ENCODE measurements around the gene NIT1. TPM values are rescaled to one million over a fixed set of nuclear protein-coding genes. Genes with fewer than 3 reads are reported as not detected.

NIT1 gene
- total and polyA plus RNA-seq, 9 of the 15 experiments (the other 6 are each of a cell fraction or from before 2014, with no cell fraction given): 18.4 to 76.0 (median 33.7) TPM

DNA sequence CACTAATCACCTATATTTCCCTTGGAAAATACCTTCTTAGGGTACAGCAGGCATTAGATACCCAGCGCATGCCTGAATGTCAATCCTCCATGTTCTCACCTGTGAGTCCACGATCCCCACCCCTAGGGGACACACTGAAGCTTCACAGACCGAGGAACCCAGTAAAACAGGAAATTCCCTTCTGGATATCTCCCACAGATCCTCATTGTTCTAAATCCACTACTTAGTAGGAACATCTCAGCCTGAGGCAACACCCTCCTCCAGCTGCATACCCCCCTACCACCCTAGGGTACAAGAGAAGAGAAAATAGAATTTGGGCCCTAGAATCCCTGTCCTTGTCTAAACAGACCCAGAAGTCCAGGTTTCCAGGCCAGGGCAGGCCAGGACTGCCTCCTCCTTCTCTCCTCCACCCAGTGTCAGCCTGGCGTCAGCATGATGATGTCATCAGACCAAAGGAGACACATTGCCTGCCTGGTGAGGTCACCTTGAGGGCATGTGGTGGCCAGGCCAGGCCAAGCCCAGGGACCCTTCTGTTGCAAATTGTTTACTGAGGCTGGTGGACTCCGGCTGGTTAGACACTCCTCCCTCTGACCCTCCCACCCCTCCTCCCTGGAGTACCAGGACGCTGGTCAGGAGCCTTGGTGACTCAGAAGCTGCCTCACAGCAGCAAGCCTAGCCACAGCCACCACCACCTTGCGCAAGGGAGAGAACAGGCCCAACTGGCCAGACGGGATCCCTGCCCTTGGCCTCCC lies 34.7 kb upstream of the NIT1 start (continued):
- TF ChIP-seq, protein P1, sequence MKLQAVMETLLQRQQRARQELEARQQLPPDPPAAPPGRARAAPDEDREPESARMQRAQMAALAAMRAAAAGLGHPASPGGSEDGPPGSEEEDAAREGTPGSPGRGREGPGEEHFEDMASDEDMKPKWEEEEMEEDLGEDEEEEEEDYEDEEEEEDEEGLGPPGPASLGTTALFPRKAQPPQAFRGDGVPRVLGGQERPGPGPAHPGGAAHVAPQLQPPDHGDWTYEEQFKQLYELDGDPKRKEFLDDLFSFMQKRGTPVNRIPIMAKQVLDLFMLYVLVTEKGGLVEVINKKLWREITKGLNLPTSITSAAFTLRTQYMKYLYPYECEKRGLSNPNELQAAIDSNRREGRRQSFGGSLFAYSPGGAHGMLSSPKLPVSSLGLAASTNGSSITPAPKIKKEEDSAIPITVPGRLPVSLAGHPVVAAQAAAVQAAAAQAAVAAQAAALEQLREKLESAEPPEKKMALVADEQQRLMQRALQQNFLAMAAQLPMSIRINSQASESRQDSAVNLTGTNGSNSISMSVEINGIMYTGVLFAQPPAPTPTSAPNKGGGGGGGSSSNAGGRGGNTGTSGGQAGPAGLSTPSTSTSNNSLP (IDR thresholded peaks at IDR 0.05; ENCODE audit: borderline replicate concordance, low read depth, low read length): no peak
- TF ChIP-seq PHTF2 (CRISPR knock-in tag; IDR thresholded peaks at IDR 0.05) (no peak), FOXA1 (IDR thresholded peaks at IDR 0.05; ENCODE audit: borderline replicate concordance) (no peak), PKNOX1 (IDR thresholded peaks at IDR 0.05) (peak; percentile 39), MXI1 (IDR thresholded peaks at IDR 0.05; ENCODE audit: low read depth, low read length) (no peak), POU5F1 (IDR thresholded peaks at IDR 0.05; ENCODE audit: borderline replicate concordance, low read depth, low read length, partially characterized antibody) (no peak), STAT5A (IDR thresholded peaks at IDR 0.05; ENCODE audit: borderline replicate concordance, low read length) (no peak), SMARCA4 (IDR thresholded peaks at IDR 0.05) (peak; percentile 70), ZFX (CRISPR knock-in tag; IDR thresholded peaks at IDR 0.05) (peak; percentile 66), ZBED1 (IDR thresholded peaks at IDR 0.05) (no peak), RBM39 (optimal IDR thresholded peaks at IDR 0.05; ENCODE audit: low read depth, low read length) (no peak), ZFP91 (CRISPR knock-in tag; IDR thresholded peaks at IDR 0.05) (no peak), KLF6 (CRISPR knock-in tag; IDR thresholded peaks at IDR 0.05; ENCODE audit: borderline replicate concordance) (no peak), MYC (IDR thresholded peaks at IDR 0.05; ENCODE audit: low read depth, low read length) (no peak), MYC (CRISPR knock-in tag; IDR thresholded peaks at IDR 0.05; ENCODE audit: borderline replicate concordance, low read depth) (no peak), AFF4 (CRISPR knock-in tag; IDR thresholded peaks at IDR 0.05) (no peak), MCM5 (IDR thresholded peaks at IDR 0.05; ENCODE audit: low read depth) (no peak), ZKSCAN1 (IDR thresholded peaks at IDR 0.05; ENCODE audit: low read depth, low read length) (0 out of 2 replicates have a peak, but pooled peaks have one; percentile 22), ZC3H4 (CRISPR knock-in tag; IDR thresholded peaks at IDR 0.05; ENCODE audit: borderline replicate concordance) (no peak)
- TF ChIP-seq, protein P2, sequence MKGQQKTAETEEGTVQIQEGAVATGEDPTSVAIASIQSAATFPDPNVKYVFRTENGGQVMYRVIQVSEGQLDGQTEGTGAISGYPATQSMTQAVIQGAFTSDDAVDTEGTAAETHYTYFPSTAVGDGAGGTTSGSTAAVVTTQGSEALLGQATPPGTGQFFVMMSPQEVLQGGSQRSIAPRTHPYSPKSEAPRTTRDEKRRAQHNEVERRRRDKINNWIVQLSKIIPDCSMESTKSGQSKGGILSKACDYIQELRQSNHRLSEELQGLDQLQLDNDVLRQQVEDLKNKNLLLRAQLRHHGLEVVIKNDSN (CRISPR knock-in tag; IDR thresholded peaks at IDR 0.05): peak; percentile 35; the same call in 1 of the 2 replicates

Data from K562 (cell line).